ENCODE data around the gene LZTR1.

The LZTR1 gene

GRCh38 chr22:21000207-21000986, 18.3 kb downstream of the LZTR1 start:
- TF ChIP-seq GATA3 (IDR thresholded peaks at IDR 0.05; ENCODE audit: low read depth, low read length) (no peak), GATA2 (IDR thresholded peaks at IDR 0.05; ENCODE audit: low read depth, low read length) (no peak)

DNA sequence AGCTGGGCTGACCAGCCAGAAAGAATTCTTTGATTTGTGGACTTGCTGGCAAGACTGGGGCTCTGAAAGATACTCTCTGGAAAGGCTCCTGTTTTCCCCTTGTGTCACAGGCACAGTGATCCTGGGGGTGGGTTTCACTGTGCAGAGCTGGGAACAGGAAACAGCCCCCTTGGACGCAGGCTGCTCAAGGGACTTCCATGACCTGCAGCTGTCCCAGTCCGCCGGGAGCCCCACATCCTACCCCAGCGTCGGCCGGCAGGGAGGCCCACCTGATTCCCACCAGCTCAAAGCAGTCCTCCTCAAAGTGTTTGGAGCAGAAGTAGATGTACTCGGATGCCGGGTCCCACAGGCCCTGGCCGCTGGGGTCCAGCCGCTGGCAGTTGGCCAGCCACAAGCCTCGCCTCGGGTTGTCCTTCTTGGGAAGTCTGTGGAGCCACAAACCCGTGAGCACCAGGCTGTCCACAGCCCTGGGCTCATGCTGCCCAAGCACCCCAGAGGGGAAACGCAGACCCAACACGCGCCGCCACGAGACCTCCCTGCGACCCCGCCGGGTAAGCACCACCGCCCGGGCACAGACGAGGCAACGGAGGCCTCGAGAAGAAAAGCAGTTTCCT, 19.0 kb downstream of the LZTR1 start:
- no peak for TF ChIP-seq GATA2 (IDR thresholded peaks at IDR 0.05; ENCODE audit: low read depth, low read length)
- TF ChIP-seq GATA3 (IDR thresholded peaks at IDR 0.05; ENCODE audit: low read depth, low read length): no peak

DNA sequence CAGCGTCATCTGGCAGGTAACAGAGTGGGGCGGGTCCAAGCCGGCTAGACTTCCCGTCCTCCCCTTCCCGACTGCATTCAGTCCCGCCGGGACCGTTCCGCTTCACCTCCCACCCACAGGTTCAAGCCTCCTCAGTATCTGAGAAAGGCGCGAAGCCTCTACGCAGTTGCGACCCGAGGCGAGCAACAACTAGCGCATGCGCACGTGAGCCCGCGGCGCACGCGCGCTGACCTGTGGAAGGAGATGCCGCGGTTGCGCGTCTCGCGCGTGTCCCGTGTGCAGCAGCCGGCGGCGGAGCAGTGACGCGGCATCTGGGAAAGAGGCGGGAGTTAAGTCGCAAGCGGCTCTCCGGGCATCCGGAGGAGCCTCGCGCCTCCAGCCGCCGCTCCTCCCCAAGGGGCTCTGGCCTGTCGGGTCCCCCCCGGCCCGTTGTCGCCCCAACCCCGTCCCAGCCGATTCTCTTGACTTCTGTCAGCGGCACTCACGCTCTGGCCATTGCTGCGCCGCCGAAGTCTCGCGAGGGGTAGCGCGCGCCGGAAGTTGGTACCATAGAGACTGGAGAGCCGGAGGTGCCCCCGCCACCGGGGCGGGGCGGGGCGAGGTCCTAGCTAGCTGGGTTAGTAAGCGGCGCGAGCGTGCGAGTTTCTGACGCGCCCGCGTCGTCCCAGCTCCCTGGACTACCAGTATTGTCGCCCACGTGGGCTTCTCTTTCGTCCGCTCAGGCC, 19.7 kb downstream of the LZTR1 start, which contains the start of gene THAP7:
TSS of gene THAP7 (minus strand) at position 518 of the 725 bp plus-strand sequence. CDS start at position 311, 207 bp downstream.
- TF ChIP-seq GATA3 (IDR thresholded peaks at IDR 0.05; ENCODE audit: low read depth, low read length) (no peak), GATA2 (IDR thresholded peaks at IDR 0.05; ENCODE audit: low read depth, low read length) (no peak)

DNA sequence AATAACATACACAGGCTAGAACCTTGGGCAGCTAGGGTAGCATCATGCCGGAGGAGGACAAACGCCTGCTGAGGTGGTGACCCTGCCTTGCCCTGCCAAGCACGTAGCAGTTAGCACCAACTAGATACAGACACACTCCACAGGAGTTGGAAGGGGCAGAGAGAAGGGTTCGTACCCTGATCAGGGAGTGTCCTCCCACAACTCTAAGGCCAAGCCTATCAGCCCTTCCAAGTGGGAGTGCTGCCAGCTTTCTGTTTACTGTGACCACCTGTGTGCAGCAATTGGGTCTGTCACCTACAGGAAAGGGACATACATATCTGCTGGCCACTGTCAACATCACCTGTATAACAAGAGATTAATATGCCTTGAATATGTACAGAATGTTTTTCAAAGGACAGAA, 21.7 kb downstream of the LZTR1 start:
- TF ChIP-seq GATA2 (IDR thresholded peaks at IDR 0.05; ENCODE audit: low read depth, low read length) (no peak), GATA3 (IDR thresholded peaks at IDR 0.05; ENCODE audit: low read depth, low read length) (no peak)

GRCh38 chr22:21009638-21010425, 27.7 kb downstream of the LZTR1 start:
- no peak for TF ChIP-seq GATA2 (IDR thresholded peaks at IDR 0.05; ENCODE audit: low read depth, low read length)
- TF ChIP-seq GATA3 (IDR thresholded peaks at IDR 0.05; ENCODE audit: low read depth, low read length): no peak

GRCh38 chr22:21010426-21011113, 28.5 kb downstream of the LZTR1 start:
- TF ChIP-seq GATA2 (IDR thresholded peaks at IDR 0.05; ENCODE audit: low read depth, low read length): no peak
- TF ChIP-seq GATA3 (IDR thresholded peaks at IDR 0.05; ENCODE audit: low read depth, low read length): no peak

GRCh38 chr22:21012446-21013407, 30.6 kb downstream of the LZTR1 start:
- TF ChIP-seq GATA2 (IDR thresholded peaks at IDR 0.05; ENCODE audit: low read depth, low read length): no peak
- no peak for TF ChIP-seq GATA3 (IDR thresholded peaks at IDR 0.05; ENCODE audit: low read depth, low read length)

DNA sequence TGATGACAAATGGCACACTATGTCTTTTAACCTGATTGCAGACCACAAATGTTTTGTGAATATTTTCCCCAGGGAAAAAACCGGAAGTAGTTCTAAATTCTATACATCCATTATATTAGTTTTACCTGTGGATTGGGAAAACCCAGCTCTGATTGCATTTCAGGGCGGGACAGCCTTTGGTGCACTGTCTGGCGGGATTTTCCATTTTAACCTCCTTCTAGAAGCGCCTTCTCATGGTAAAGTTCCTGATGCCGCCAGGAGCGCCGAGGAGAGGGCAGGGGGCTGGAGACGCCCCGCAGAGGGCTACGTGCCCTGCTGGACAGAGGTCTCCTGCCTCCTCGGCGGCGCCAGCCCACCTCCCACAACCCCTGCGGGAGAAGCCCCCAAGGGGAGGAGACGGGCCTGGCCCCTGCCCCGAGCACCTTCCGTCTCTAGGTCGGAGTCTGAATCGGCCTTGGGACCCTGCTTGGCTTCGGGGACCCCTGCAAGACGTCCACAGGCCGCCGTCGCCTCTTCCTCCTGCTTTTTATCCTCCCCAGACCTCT, 31.6 kb downstream of the LZTR1 start:
- TF ChIP-seq GATA2 (IDR thresholded peaks at IDR 0.05; ENCODE audit: low read depth, low read length): no peak
- no peak for TF ChIP-seq GATA3 (IDR thresholded peaks at IDR 0.05; ENCODE audit: low read depth, low read length)

- TF ChIP-seq GATA3 (IDR thresholded peaks at IDR 0.05; ENCODE audit: low read depth, low read length) (no peak), GATA2 (IDR thresholded peaks at IDR 0.05; ENCODE audit: low read depth, low read length) (no peak)
These were observed 32.2 kb downstream of the LZTR1 start for GRCh38 chr22:21014202-21014725.

DNA sequence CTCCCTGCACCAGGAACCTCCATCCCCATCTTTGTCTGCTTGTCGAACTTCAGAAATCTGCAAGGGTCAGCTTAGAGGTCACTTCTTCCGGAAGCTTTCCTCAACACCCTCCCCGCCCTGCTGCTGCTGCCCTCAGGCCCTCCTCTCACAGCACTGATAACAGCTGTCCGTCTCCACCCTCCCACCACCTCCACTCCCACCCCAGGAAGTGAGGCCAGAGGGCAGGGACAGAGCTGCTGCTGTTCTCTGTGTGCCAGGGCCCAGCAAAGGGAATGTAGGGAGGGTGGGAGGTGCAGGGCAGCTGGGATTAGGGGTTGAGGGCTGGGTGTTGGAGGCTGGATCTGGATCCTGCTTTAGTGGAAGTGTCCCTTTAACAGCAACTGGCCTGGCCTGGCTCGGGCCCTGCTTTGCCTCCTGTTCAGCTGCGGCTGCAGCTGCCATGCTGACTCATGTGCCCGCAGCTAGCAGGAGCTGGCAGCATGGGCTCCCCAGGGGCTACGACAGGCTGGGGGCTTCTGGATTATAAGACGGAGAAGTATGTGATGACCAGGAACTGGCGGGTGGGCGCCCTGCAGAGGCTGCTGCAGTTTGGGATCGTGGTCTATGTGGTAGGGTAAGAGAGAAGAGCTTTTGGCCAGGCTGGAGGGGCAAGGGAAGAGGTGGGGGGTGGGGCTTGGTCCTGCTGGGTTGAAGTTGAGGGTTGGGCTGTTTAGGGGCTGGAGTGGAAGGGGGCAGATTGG, 32.8 kb downstream of the LZTR1 start, which contains the start of gene P2RX6:
TSS of gene P2RX6 (plus strand) at position 440 of the 740 bp plus-strand sequence. CDS start at position 450, 10 bp downstream.
- TF ChIP-seq GATA3 (IDR thresholded peaks at IDR 0.05; ENCODE audit: low read depth, low read length): no peak
- peak; percentile 83 for TF ChIP-seq GATA2 (IDR thresholded peaks at IDR 0.05; ENCODE audit: low read depth, low read length)

DNA sequence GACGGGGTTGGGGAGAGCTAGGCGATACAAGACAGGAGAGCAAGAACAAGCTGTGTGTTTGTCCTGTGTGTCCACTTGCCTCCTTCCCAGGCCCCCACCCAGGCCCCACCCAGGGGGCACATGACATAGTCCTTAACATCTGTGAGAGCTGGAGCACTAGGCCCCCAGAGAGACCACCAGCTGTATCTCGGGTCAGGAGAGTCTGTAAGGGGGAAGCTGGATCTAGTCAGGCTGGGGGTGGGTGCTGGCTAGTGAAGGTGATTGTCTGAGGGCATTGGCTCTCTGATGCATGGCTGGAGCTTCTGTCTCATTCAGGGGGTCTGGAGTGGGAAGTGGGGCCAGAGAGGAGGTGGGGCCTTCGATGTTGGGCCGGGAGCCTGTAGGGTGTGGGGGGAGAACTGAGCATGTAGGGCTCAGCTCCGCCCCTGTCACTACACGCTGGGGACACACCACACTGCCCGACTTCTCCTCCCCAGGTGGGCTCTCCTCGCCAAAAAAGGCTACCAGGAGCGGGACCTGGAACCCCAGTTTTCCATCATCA, 33.4 kb downstream of the LZTR1 start:
- TF ChIP-seq GATA3 (IDR thresholded peaks at IDR 0.05; ENCODE audit: low read depth, low read length) (no peak), GATA2 (IDR thresholded peaks at IDR 0.05; ENCODE audit: low read depth, low read length) (no peak)

Measured in SH-SY5Y (cell line).